Liver (tissue), 3 donors: Measurements from ENCODE around the gene ELAC1.

Experiments used
- ATF3 ChIP-seq: IDR thresholded peaks from 2 replicates; pipeline ENCODE4 v1.6.1; 2016; ENCODE audit warnings: antibody characterized with exemption
- CTCF ChIP-seq: fragments of 150-350 bp; IDR thresholded peaks from 2 replicates; pipeline ENCODE4 v1.5.1; 2017; ENCODE audit warnings: improper control_type of control experiment, low read depth, low read length; ENCODE audit not compliant: missing input control
- EGR1 ChIP-seq, 2 donors: IDR thresholded peaks; 2 replicates each; pipeline ENCODE4 v1.6.1; 2016 to 2018; ENCODE audit warnings: antibody characterized with exemption in 2 of 2, low read depth in 2 of 2
- JUND ChIP-seq, 2 donors: IDR thresholded peaks; 2 replicates each; pipeline ENCODE4 v1.6.1; 2016; ENCODE audit warnings: antibody characterized with exemption in 2 of 2
- MAX ChIP-seq: IDR thresholded peaks from 2 replicates; pipeline ENCODE4 v1.6.1; 2016; ENCODE audit warnings: antibody characterized with exemption
- RAD21 ChIP-seq, 2 donors: IDR thresholded peaks; 2 replicates each; pipeline ENCODE4 v1.6.1; 2016; ENCODE audit warnings: antibody characterized with exemption in 2 of 2, mild to moderate bottlenecking in 2 of 2
- REST ChIP-seq: IDR thresholded peaks from 2 replicates; pipeline ENCODE4 v1.6.1; 2016; ENCODE audit warnings: antibody characterized with exemption, mild to moderate bottlenecking
- TAF1 ChIP-seq: conservative IDR thresholded peaks from 2 replicates; pipeline ENCODE4 v1.6.1; 2016; ENCODE audit warnings: antibody characterized with exemption, mild to moderate bottlenecking
- ZBTB33 ChIP-seq: IDR thresholded peaks from 2 replicates; pipeline ENCODE4 v1.6.1; 2016; ENCODE audit warnings: antibody characterized with exemption
- donor health status: healthy.
- donor health status: healthy.

GRCh38 chr18:51006948-51007789, 39.3 kb downstream of the ELAC1 start:
- no peak for TF ChIP-seq ATF3
- TF ChIP-seq CTCF, result no peak
- no peak for TF ChIP-seq REST
- no peak for TF ChIP-seq TAF1
- TF ChIP-seq JUND (IDR thresholded peaks at IDR 0.05), result no peak
- no peak for TF ChIP-seq MAX
- TF ChIP-seq ZBTB33, result no peak
- no peak for TF ChIP-seq EGR1 (IDR thresholded peaks at IDR 0.05; ENCODE audit: low read depth in 2 of 2)
- no peak for TF ChIP-seq RAD21 (IDR thresholded peaks at IDR 0.05)
